GM20431 (cell line): ENCODE results near the gene SOX5.
"Not testable (repeated sequence)": the region's sequence is repeated elsewhere in the genome, so short reads cannot be mapped to it uniquely, and the experiment has no call there.

ENCODE experiments used
- in situ Hi-C: fragments of 300-500 bp; cut with MseI, MboI; formaldehyde crosslinking; loops from one replicate; pipeline ENCODE4 v1.15.0; 2020; ENCODE audit warnings: low sequenced_read_pairs; ENCODE audit not compliant: unreplicated experiment

The SOX5 gene

DNA sequence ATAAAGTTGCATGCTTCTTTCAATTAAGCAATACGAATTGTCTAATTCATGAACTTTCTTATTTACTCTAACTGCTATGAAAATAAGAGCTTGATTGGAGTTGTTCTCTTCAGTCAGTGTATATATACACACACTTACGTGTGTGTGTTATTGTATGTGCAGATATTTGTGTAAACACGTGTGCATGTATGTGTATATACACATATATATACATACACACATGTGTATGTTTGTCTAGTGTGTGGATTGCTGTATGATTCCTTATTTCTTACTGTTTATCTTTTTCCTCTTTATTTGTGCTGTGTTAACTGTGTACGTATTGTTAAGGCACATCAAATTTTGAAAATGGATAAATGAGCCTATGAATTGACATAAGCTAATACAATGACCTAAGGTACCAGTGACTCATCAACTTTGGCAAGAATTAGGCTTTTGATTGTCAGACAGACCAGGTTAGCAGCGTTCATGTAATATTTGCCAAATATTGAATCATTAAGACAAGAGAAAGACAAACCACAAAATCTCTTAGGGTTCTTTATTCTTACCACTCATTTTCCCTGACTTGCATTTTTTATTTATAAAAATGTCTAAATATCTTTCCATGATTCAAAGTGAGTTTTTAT, 423.9 kb downstream of the SOX5 start:
- in situ Hi-C loops: no loop called here

DNA sequence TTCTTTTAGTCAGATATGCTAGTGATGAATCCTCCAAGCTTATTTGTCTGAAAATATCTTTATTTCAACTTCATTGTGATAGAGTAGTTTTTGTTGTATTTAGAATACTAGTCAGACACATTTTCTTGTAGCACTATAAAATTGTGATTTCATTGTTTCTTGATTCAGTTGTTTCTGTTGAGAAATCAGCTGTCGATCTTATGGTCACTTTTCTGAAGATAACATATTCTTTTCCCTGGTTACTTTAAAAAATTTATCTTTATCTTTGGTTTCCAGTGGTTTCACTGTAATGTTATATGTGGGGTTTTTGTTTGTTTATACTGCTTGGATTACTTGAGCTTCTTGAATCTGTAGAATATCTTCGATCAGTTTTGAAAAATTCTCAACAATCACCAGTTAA, 426.1 kb downstream of the SOX5 start:
- in situ Hi-C loops: no loop called here

GRCh38 chr12:23519444-23519843, 430.0 kb downstream of the SOX5 start:
- in situ Hi-C loops: not testable (repeated sequence)

GRCh38 chr12:23515785-23516184, 433.7 kb downstream of the SOX5 start:
- in situ Hi-C loops: not testable (repeated sequence)

GRCh38 chr12:23510484-23510883, 439.0 kb downstream of the SOX5 start:
- in situ Hi-C loops: no loop called here

DNA sequence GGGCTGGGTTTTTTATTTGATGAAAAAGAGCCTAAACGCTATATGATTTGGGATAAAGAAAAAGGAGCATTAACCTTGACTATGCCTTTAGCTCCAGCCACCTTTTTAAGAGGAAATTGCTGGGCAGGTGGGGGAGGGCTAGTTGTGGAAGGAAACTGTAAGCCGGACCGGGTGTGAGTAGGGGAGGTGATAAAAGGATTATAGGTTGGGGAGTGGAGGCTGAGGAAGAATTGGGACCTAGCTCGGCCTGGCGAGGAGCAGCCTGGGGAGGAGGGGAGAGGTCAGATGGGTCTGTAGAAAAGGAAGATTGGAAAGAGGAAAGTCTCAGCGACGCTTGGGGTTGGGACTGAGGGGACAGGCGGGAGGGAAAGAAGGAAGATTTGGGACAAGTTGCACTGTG, 439.6 kb downstream of the SOX5 start:
- in situ Hi-C loops: not testable (repeated sequence)

GRCh38 chr12:23507785-23508184, 441.7 kb downstream of the SOX5 start:
- in situ Hi-C loops: not testable (repeated sequence)

GRCh38 chr12:23505736-23506135, 443.7 kb downstream of the SOX5 start:
- in situ Hi-C loops: not testable (repeated sequence)

- in situ Hi-C loops: no loop called here
These were observed 444.6 kb downstream of the SOX5 start for GRCh38 chr12:23504641-23505399.

GRCh38 chr12:23504043-23504442, 445.4 kb downstream of the SOX5 start:
- in situ Hi-C loops: no loop called here

DNA sequence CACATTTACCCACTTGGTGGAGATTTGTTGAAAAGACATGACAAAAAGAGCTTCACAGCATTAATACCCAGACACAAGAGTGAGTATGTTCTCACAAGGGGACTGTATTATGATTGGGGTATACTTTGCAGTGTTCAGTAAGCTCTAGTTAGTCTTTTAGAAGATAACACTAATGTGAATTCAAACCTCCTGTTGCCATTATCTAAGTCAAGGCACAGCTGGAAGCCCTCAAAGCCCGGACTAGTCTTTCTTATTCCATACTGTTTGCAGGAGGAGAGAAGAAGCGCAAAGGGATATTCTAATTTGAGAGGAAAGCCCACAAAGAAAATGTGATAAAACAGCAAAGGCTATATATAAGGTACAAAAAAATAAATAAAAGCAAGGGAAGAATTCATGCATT, 445.9 kb downstream of the SOX5 start:
- in situ Hi-C loops: no loop called here

DNA sequence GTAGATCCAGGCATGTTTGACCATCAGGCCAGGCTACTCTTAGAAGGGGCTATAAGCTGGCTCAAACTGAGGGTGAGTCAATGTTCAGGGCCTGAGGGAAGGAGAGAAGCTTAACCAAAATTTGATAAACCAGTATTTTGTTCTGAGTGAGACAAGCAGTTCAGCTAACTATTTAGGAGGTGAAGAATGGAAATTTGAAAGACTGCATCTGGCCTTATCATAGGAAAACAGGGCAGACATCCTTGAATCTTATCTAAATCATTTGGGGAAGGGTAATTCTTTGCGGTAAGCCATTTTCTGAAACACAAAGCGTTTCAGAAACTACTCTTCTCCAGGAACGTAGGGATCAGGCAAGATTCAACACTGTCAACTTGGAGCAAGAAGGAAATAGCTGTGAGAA, 447.2 kb downstream of the SOX5 start:
- in situ Hi-C loops: no loop called here

- in situ Hi-C loops: no loop called here
These were observed 454.0 kb downstream of the SOX5 start for GRCh38 chr12:23495472-23495871.

DNA sequence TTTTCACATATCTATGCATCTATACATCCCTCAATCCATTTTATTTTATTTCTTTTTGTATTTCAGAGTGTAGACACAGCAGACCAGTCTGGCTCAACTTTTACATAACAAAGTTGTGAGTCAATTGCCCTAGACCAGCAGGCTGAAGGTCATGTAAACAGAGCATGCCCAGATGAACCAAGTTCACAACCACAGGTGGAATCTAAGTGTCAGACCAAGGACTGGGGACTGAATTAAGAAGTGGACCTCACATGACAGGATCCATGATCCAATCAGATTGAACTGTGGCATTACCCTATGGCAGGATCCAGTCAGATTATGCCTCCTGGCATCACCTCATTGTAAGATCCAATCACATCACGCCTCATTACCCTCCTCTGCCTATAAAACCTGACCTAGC, 455.8 kb downstream of the SOX5 start:
- in situ Hi-C loops: no loop called here

DNA sequence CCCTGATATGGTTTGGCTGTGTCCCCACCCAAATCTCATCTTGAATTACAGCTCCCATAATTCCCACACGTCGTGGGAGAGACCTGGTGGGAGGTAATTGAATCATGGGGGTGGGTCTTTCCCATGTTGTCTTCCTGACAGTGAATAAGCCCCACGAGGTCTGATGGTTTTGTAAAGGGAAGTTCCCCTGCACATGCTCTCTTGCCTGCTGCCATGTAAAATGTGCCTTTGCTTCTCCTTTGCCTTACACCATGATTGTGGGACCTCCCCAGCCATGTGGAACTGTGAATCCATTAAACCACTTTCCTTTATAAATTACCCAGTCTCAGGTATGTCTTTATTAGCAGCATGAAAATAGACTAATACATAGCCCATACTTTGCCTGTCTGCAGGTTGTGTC, 458.4 kb downstream of the SOX5 start:
- in situ Hi-C loops: not testable (repeated sequence)

GRCh38 chr12:23488130-23488529, 461.3 kb downstream of the SOX5 start:
- in situ Hi-C loops: no loop called here

- in situ Hi-C loops: no loop called here
These were observed 465.2 kb downstream of the SOX5 start for GRCh38 chr12:23484238-23484637.

GRCh38 chr12:23482571-23482970, 466.9 kb downstream of the SOX5 start:
- in situ Hi-C loops: no loop called here
